ENCODE results near the gene RNF5.

DNA sequence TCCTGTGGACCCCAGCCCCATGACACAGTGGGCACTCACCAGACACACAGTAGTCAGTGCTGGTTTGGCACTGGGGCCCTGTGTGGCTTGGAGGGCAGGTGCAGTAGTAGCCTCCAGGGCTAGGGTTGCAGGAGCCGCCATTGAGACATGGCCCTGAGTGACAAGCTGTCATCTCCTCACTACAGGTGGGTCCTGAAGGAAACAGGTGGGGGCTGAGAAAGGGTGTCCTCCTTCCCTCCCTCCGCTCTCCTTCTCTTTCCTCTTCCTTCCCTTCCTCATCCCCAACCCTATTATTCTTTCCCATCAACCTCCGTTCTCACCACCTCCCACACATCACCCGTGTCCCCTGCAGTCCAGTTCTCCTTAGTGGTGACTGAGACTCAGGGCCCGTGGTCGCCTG lies 35.4 kb downstream of the RNF5 start:
- no peak for TF ChIP-seq CTCF (IDR thresholded peaks at IDR 0.05; ENCODE audit: low read length)
- no peak for TF ChIP-seq EZH2 (IDR thresholded peaks at IDR 0.05; ENCODE audit: borderline replicate concordance, low read length)
